HCT116 (cell line): Measurements from ENCODE around the gene NEMP2.

Experiments
- EGR1 ChIP-seq: IDR thresholded peaks from 2 replicates; pipeline ENCODE4 v1.6.1; 2012; ENCODE audit warnings: low read depth
- EZH2 ChIP-seq: fragments of 200-600 bp; sonication (generic); IDR thresholded peaks from 2 replicates; pipeline ENCODE4 v1.6.1; 2017; ENCODE audit warnings: antibody characterized with exemption, mixed run types
- EZH2phosphoT487 ChIP-seq: fragments of 200-600 bp; IDR thresholded peaks from 2 replicates; pipeline ENCODE4 v1.6.1; 2018; ENCODE audit warnings: antibody characterized with exemption, borderline replicate concordance
- FOSL1 ChIP-seq: IDR thresholded peaks from 2 replicates; pipeline ENCODE4 v1.6.1; 2012; ENCODE audit warnings: low read depth
- POLR2A ChIP-seq: IDR thresholded peaks from 2 replicates; pipeline ENCODE4 v1.7.0; 2011; ENCODE audit warnings: borderline replicate concordance; ENCODE audit not compliant: insufficient read depth, insufficient read length; ENCODE audit errors: extremely low read depth
- POLR2AphosphoS5 ChIP-seq: IDR thresholded peaks from 2 replicates; pipeline ENCODE4 v1.6.1; 2011; ENCODE audit warnings: mild to moderate bottlenecking, low read depth, low read length, moderate library complexity
- RAD21 ChIP-seq: IDR thresholded peaks from 2 replicates; pipeline ENCODE4 v1.6.1; 2012; ENCODE audit warnings: low read depth, mild to moderate bottlenecking
- TCF7L2 ChIP-seq: IDR thresholded peaks from 2 replicates; pipeline ENCODE4 v1.7.0; 2011; ENCODE audit warnings: borderline replicate concordance, inconsistent platforms; ENCODE audit not compliant: insufficient read depth, insufficient read length; ENCODE audit errors: extremely low read depth
- ZFX ChIP-seq: fragments of 450-650 bp; IDR thresholded peaks from 2 replicates; pipeline ENCODE4 v1.6.1; 2017
- ZNF274 ChIP-seq: fragments of 200-500 bp; sonication (Bioruptor generic); IDR thresholded peaks from 2 replicates; pipeline ENCODE4 v1.6.1; 2014; ENCODE audit warnings: mild to moderate bottlenecking, low read depth, low read length, inconsistent platforms
- TF ChIP-seq, protein P1 (sequence below), 3 experiments: fragments of 200-600 bp in 1 of 3; sonication (generic) in 1 of 3; IDR thresholded peaks in 2 of 3; conservative IDR thresholded peaks in 1 of 3; 2 replicates each; pipeline ENCODE4 v1.5.1; 2012 to 2017; ENCODE audit warnings: low read depth in 2 of 3, low read length in 2 of 3, antibody characterized with exemption in 1 of 3, borderline replicate concordance in 1 of 3, control low read depth in 1 of 3, mild to moderate bottlenecking in 1 of 3, mixed read lengths in 1 of 3, mixed run types in 1 of 3, moderate library complexity in 1 of 3; ENCODE audit not compliant: insufficient read depth in 1 of 3
- TF ChIP-seq, protein P2 (sequence below): IDR thresholded peaks from 2 replicates; pipeline ENCODE4 v1.6.1; 2012
- TF ChIP-seq, protein P3 (sequence below): IDR thresholded peaks from 2 replicates; pipeline ENCODE4 v1.6.1; 2011; ENCODE audit warnings: mild to moderate bottlenecking, low read length, moderate library complexity; ENCODE audit not compliant: insufficient replicate concordance; ENCODE audit errors: extremely low read depth

DNA sequence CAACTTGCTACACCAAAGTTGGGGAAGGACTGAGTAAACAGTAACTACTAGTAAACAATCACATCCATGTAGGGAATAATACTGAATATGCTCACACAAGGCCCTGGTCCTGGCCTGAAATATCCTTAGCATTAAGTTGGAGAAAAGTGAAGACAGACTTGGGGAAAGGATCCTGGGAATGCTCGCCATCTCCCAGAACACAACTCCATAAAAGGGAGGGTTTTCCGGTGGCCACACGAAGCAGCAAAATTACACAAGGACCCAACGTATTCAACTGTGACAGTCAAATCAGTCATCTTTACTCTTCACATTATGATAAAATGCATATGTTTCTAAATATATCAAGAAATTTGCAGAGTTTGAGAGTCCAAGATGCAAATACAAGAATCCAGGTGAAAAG lies 7.3 kb downstream of the NEMP2 start:
- TF ChIP-seq, protein P1, sequence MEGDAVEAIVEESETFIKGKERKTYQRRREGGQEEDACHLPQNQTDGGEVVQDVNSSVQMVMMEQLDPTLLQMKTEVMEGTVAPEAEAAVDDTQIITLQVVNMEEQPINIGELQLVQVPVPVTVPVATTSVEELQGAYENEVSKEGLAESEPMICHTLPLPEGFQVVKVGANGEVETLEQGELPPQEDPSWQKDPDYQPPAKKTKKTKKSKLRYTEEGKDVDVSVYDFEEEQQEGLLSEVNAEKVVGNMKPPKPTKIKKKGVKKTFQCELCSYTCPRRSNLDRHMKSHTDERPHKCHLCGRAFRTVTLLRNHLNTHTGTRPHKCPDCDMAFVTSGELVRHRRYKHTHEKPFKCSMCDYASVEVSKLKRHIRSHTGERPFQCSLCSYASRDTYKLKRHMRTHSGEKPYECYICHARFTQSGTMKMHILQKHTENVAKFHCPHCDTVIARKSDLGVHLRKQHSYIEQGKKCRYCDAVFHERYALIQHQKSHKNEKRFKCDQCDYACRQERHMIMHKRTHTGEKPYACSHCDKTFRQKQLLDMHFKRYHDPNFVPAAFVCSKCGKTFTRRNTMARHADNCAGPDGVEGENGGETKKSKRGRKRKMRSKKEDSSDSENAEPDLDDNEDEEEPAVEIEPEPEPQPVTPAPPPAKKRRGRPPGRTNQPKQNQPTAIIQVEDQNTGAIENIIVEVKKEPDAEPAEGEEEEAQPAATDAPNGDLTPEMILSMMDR (IDR thresholded peaks at IDR 0.05 in 2 of 3, conservative IDR thresholded peaks at IDR 0.05 in 1 of 3; ENCODE audit: borderline replicate concordance in 1 of 3, insufficient read depth in 1 of 3, low read depth in 2 of 3, low read length in 2 of 3), result no peak
- TF ChIP-seq, protein P2, sequence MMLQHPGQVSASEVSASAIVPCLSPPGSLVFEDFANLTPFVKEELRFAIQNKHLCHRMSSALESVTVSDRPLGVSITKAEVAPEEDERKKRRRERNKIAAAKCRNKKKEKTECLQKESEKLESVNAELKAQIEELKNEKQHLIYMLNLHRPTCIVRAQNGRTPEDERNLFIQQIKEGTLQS, result no peak
- TF ChIP-seq ZNF274 (no peak), EZH2phosphoT487 (no peak), POLR2A (no peak), EZH2 (no peak), POLR2AphosphoS5 (no peak), EGR1 (no peak), RAD21 (no peak), TCF7L2 (no peak), FOSL1 (no peak), ZFX (no peak)
- TF ChIP-seq, protein P3, sequence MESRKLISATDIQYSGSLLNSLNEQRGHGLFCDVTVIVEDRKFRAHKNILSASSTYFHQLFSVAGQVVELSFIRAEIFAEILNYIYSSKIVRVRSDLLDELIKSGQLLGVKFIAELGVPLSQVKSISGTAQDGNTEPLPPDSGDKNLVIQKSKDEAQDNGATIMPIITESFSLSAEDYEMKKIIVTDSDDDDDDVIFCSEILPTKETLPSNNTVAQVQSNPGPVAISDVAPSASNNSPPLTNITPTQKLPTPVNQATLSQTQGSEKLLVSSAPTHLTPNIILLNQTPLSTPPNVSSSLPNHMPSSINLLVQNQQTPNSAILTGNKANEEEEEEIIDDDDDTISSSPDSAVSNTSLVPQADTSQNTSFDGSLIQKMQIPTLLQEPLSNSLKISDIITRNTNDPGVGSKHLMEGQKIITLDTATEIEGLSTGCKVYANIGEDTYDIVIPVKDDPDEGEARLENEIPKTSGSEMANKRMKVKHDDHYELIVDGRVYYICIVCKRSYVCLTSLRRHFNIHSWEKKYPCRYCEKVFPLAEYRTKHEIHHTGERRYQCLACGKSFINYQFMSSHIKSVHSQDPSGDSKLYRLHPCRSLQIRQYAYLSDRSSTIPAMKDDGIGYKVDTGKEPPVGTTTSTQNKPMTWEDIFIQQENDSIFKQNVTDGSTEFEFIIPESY, result no peak
